Peyer's patch (tissue), 4 donors: Measurements from ENCODE around the gene TADA2A. TPM values are rescaled to one million over a fixed set of nuclear protein-coding genes. Genes with fewer than 3 reads are reported as not detected.
"Not testable (repeated sequence)": the region's sequence is repeated elsewhere in the genome, so short reads cannot be mapped to it uniquely, and the experiment has no call there.

Source experiments
- DNase-seq, 3 donors: peaks; one replicate each; pipeline ENCODE4 v3.0.0-alpha.2; 2017 to 2019
- H3K27ac ChIP-seq, 4 donors: fragments of 200-600 bp; sonication (generic); one replicate each; pipeline ENCODE4 v1.5.1; 2016 to 2019
- H3K27me3 ChIP-seq, 2 donors: fragments of 200-600 bp; sonication (generic); one replicate each; pipeline ENCODE4 v1.5.1; 2019
- H3K36me3 ChIP-seq, 3 donors: fragments of 200-600 bp; sonication (generic); one replicate each; pipeline ENCODE4 v1.5.1; 2016 to 2019
- H3K4me1 ChIP-seq, 4 donors: fragments of 200-600 bp; sonication (generic); one replicate each; pipeline ENCODE4 v1.5.1; 2016 to 2019
- H3K4me3 ChIP-seq, 4 donors: fragments of 200-600 bp; sonication (generic); 1 replicate in 3 of 4; 2 replicates in 1 of 4; pipeline ENCODE4 v1.5.1; 2016 to 2019; ENCODE audit warnings: mild to moderate bottlenecking in 1 of 4
- H3K9me3 ChIP-seq, 4 donors: fragments of 200-600 bp; sonication (generic); one replicate each; pipeline ENCODE4 v1.5.1; 2016 to 2019; ENCODE audit warnings: mild to moderate bottlenecking in 1 of 4
- POLR2A ChIP-seq, 2 donors: fragments of 450-650 bp; IDR thresholded peaks; one replicate each; pipeline ENCODE4 v1.5.1; 2017; ENCODE audit warnings: antibody characterized with exemption in 2 of 2, mild to moderate bottlenecking in 2 of 2, moderate library complexity in 2 of 2
- total RNA-seq, 4 donors: library from RNA; depleted of rRNA; stranded (reverse); fragments of >200 nt; gene quantifications; one replicate each; pipeline ENCODE4 v1.1.0, GENCODE V29; 2016
- TF ChIP-seq, protein P1 (sequence below), 6 experiments: fragments of 450-650 bp in 4 of 6; fragments of 200-600 bp in 2 of 6; sonication (generic) in 1 of 6; IDR thresholded peaks; one replicate each; pipeline ENCODE4 v1.5.1; 2017 to 2019; ENCODE audit warnings: antibody characterized with exemption in 6 of 6, mild to moderate bottlenecking in 3 of 6, moderate library complexity in 1 of 6

TADA2A gene
- total RNA-seq, 4 donors from 2014 or later, result 25.7 to 80.9 (median 43.2) TPM

DNA sequence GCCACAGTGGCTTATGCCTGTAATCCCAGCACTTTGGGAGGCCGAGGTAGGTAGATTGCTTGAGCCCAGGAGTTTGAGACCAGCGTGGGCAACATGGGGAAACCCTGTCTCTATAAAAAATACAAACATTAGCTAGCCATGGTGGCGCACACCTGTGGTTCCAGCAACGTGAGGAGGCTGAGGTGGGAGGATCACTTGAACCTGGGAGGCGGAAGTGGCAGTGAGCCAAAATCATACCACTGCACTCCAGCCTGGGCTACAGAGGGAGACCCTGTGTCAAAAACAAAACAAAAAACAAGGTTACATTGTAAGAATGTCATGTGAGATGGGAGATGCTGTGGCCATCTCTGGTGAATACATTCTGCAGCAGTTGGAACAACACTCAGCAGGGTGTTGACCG lies 96.5 kb downstream of the TADA2A start:
- H3K27ac ChIP-seq, result no peak overlapping the region
- no peaks in the 10 kb centered on the region for H3K36me3 ChIP-seq
- TF ChIP-seq, protein P1, sequence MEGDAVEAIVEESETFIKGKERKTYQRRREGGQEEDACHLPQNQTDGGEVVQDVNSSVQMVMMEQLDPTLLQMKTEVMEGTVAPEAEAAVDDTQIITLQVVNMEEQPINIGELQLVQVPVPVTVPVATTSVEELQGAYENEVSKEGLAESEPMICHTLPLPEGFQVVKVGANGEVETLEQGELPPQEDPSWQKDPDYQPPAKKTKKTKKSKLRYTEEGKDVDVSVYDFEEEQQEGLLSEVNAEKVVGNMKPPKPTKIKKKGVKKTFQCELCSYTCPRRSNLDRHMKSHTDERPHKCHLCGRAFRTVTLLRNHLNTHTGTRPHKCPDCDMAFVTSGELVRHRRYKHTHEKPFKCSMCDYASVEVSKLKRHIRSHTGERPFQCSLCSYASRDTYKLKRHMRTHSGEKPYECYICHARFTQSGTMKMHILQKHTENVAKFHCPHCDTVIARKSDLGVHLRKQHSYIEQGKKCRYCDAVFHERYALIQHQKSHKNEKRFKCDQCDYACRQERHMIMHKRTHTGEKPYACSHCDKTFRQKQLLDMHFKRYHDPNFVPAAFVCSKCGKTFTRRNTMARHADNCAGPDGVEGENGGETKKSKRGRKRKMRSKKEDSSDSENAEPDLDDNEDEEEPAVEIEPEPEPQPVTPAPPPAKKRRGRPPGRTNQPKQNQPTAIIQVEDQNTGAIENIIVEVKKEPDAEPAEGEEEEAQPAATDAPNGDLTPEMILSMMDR (IDR thresholded peaks at IDR 0.05), result no peak
- no peak for TF ChIP-seq POLR2A (IDR thresholded peaks at IDR 0.05)
- H3K4me1 ChIP-seq, result no peaks in the 10 kb centered on the region
- DNase-seq, result no peak
- H3K4me3 ChIP-seq, result no peak overlapping the region
- no peaks in the 10 kb centered on the region for H3K9me3 ChIP-seq
- no peaks in the 10 kb centered on the region for H3K27me3 ChIP-seq

DNA sequence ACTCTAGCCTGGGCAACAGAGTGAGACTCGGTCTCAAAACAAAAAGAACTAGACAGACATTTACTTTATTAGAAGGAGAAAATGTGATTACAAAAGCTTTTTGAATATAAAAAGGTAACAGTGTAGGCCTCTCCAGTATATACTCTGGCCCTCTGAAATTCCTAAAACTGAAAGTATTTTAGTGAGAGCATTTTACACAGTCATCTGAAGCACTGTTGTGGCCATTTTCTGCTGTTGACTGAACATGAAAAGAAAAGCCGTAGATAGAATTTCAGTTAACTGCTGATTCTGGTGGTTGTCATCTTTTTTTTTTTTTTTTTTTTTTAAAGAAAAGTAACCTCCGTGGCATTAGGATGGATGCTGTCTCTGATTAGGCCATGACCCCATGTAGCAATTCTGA lies 98.6 kb downstream of the TADA2A start:
- TF ChIP-seq POLR2A (IDR thresholded peaks at IDR 0.05), result no peak
- TF ChIP-seq, protein P1 (IDR thresholded peaks at IDR 0.05), result no peak
- Histone ChIP-seq H3K27me3 (no peaks in the 10 kb centered on the region), H3K4me3 (no peak overlapping the region), H3K9me3 (no peaks in the 10 kb centered on the region), H3K36me3 (no peaks in the 10 kb centered on the region), H3K4me1 (no peaks in the 10 kb centered on the region), H3K27ac (no peak overlapping the region)
- DNase-seq, result no peak

DNA sequence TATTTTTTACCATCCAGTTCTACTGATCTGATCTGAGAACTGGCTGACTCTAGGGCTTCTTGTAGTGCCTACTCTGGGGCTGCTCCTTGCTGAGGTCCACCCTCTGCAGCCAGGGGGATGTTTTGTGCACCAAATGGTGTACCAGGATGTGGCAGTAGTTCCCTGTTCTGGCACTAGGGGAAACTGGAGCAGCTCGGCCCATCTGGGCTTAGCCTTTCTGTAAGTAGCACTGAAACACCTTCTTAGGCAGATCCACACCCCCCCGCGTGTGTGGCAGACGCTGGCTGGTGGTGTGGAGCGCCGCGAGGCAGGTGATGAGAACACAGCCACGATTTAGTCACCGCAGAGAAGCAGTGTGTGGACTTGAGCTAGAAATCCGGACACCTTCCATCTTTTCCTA lies 100.0 kb downstream of the TADA2A start:
- Histone ChIP-seq H3K36me3 (no peaks in the 10 kb centered on the region), H3K4me3 (no peak overlapping the region), H3K9me3 (no peaks in the 10 kb centered on the region), H3K4me1 (no peaks in the 10 kb centered on the region), H3K27ac (no peak overlapping the region), H3K27me3 (no peaks in the 10 kb centered on the region)
- no peak for DNase-seq
- TF ChIP-seq, protein P1 (IDR thresholded peaks at IDR 0.05), result peak in 4 of 6 experiments; percentile 7 to 48 (median 27)
- TF ChIP-seq POLR2A (IDR thresholded peaks at IDR 0.05), result no peak

DNA sequence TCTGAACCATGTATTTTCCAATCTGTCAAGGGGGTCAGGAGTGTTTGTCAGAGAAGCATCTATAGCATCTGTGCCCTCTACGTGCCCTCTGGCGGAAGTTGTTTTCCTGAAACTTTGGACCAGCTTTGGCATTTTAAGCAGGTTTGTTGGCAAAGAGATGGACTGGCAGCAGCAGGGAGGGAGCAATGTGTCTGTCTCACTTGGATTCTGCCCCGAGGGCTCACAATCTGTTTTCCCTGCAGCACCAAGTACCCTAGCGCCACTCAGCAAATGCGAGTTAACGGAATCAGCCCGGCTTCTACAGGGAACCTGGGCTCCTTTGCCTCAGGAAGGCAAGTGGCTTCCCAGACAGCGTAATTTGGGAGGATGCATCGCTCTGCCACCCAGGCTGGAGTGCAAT lies 100.4 kb downstream of the TADA2A start:
- H3K9me3 ChIP-seq, result no peaks in the 10 kb centered on the region
- peaks cover 0 to 2% (median 0%) of the 10 kb centered on the region in 3 donors for H3K36me3 ChIP-seq
- H3K27ac ChIP-seq, result no peak overlapping the region
- TF ChIP-seq, protein P1 (IDR thresholded peaks at IDR 0.05), result no peak
- TF ChIP-seq POLR2A (IDR thresholded peaks at IDR 0.05), result no peak
- H3K4me1 ChIP-seq, result no peaks in the 10 kb centered on the region
- no peaks in the 10 kb centered on the region for H3K27me3 ChIP-seq
- no peak overlapping the region for H3K4me3 ChIP-seq
- no peak for DNase-seq

DNA sequence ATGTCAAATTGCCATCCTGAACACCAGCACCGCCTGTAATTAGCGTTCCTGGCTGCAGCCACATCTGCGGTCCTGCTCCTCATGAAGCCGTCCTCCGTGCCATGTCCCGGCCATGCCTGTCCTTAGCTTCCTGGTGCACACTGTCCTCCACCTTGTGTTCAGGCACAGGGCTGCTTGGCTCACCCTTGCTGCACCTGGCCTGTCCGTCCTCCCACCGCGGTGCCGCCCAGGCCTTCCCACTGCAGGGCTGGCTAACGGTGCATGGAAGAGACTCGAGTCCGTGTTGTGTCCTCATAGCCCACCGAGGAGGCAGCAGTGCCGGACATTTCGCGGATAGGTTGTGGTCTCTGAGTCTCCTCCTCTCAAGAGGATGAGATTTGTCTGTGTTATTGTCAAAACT lies 103.4 kb downstream of the TADA2A start:
- Histone ChIP-seq H3K9me3 (no peaks in the 10 kb centered on the region), H3K36me3 (peaks cover 0 to 18% (median 0%) of the 10 kb centered on the region in 3 donors), H3K27ac (no peak overlapping the region), H3K4me1 (no peaks in the 10 kb centered on the region), H3K4me3 (no peak overlapping the region), H3K27me3 (no peaks in the 10 kb centered on the region)
- TF ChIP-seq POLR2A (IDR thresholded peaks at IDR 0.05), result no peak
- TF ChIP-seq, protein P1 (IDR thresholded peaks at IDR 0.05), result no peak
- DNase-seq, result no peak

DNA sequence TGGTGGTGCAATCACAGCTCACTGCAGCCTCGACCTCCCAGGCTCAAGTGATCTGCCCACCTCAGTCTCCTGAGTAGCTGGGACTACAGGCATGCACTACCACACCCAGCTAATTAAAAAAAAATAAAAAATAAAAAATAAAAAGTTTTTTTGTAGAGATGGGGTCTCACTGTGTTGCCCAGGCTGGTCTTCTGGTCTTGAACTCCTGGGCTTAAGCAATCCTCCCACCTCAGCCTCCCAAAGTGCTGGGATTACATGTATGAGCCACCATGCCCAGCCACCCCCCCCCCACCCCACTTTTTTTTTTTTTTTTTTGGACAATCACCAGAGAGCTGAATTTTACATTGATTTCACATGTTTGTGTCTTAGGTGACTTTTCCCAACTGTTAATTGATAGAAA lies 105.0 kb downstream of the TADA2A start:
- H3K36me3 ChIP-seq, result peaks cover 0 to 32% (median 0%) of the 10 kb centered on the region in 3 donors
- H3K4me3 ChIP-seq, H3K9me3 ChIP-seq, H3K27me3 ChIP-seq, H3K4me1 ChIP-seq, H3K27ac ChIP-seq, DNase-seq: not testable (repeated sequence)
